ENCODE measurements around the gene RPS6KA2. TPM values are rescaled to one million over a fixed set of nuclear protein-coding genes. Genes with fewer than 3 reads are reported as not detected.

The RPS6KA2 gene
- total and polyA plus RNA-seq, 2 donors (not counting 3 experiments of a cell fraction or from before 2014, with no cell fraction given) = 54.5 to 75.8 TPM

- ChIA-PET POLR2A (no interaction called here), CTCF (no interaction called here)
- intact Hi-C loops (cut with micrococcal nuclease) = no loop called here
- Histone ChIP-seq H3K9ac (replicated peaks; ENCODE audit: extremely low read depth, insufficient read depth, low read length) (no peak overlapping the region), H3K36me3 (ENCODE audit: control insufficient read depth in 2 of 2, extremely low read depth in 1 of 2, insufficient read depth in 2 of 2, low read length in 2 of 2) (peaks cover 0 to 4% of the 10 kb centered on the region in 2 experiments), H3K79me2 (ENCODE audit: control insufficient read depth, insufficient read depth, low read length) (no peaks in the 10 kb centered on the region), H3K4me3 (replicated peaks in 1 of 3; ENCODE audit: insufficient read depth in 1 of 3, low read depth in 1 of 3, low read length in 3 of 3) (no peak overlapping the region), H4K20me1 (replicated peaks; ENCODE audit: control insufficient read depth, extremely low read depth, insufficient read depth, low read length) (no peaks in the 10 kb centered on the region), H3K27me3 (ENCODE audit: control insufficient read depth in 2 of 2, insufficient read depth in 2 of 2, low read length in 2 of 2) (no peaks in the 10 kb centered on the region), H3K4me1 (ENCODE audit: control insufficient read depth, extremely low read depth, insufficient read depth, low read length) (peaks cover 8% of the 10 kb centered on the region), H3K9me3 (replicated peaks; ENCODE audit: control insufficient read depth, insufficient read depth, low read length) (no peaks in the 10 kb centered on the region), H3K27ac (ENCODE audit: insufficient read depth, low read depth, low read length) (no peak overlapping the region), H2AFZ (ENCODE audit: low read depth, low read length) (no peak overlapping the region), H3K9me1 (replicated peaks; ENCODE audit: control insufficient read depth, extremely low read depth, insufficient read depth, low read length) (no peaks in the 10 kb centered on the region), H3K4me2 (ENCODE audit: insufficient read depth, low read length) (no peak overlapping the region)
- DNase-seq (ENCODE audit: low read depth, low spot score) (no peak), FAIRE-seq (no peak)
- BruUV-seq (replicated peaks) = no TSS peak
- dilution Hi-C loops (cut with MboI; ENCODE audit: extremely low pct_ligation_motif_present, low sequenced_read_pairs) = no loop called here
- TF ChIP-seq EZH2 (IDR thresholded peaks at IDR 0.05; ENCODE audit: borderline replicate concordance, low read depth, low read length, severe bottlenecking) (no peak), MYC (IDR thresholded peaks at IDR 0.05; ENCODE audit: low read depth, low read length) (no peak), JUN (IDR thresholded peaks at IDR 0.05; ENCODE audit: borderline replicate concordance, insufficient read depth, insufficient read length, low read depth) (no peak), FOS (IDR thresholded peaks at IDR 0.05; ENCODE audit: borderline replicate concordance, insufficient read depth, low read length) (no peak), POLR2A (IDR thresholded peaks at IDR 0.05; ENCODE audit: low read depth, low read length) (no peak), GATA2 (IDR thresholded peaks at IDR 0.05; ENCODE audit: insufficient read depth, insufficient read length, low read depth, low read length) (no peak), CTCF (IDR thresholded peaks at IDR 0.05; ENCODE audit: extremely low read depth in 1 of 2, insufficient read depth in 1 of 2, low read depth in 1 of 2, low read length in 2 of 2) (no peak), POLR2AphosphoS5 (IDR thresholded peaks at IDR 0.05; ENCODE audit: insufficient read depth, low read depth, low read length) (no peak), MAX (IDR thresholded peaks at IDR 0.05; ENCODE audit: insufficient read depth, insufficient read length) (no peak)
Observed at GRCh38 chr6:166551754-166552495, 75.1 kb downstream of the RPS6KA2 start.

Data from endothelial cell of umbilical vein (primary cell).